ENCODE data around the gene POU2F1.
"Not testable (repeated sequence)": the region's sequence is repeated elsewhere in the genome, so short reads cannot be mapped to it uniquely, and the experiment has no call there.

The POU2F1 gene

DNA sequence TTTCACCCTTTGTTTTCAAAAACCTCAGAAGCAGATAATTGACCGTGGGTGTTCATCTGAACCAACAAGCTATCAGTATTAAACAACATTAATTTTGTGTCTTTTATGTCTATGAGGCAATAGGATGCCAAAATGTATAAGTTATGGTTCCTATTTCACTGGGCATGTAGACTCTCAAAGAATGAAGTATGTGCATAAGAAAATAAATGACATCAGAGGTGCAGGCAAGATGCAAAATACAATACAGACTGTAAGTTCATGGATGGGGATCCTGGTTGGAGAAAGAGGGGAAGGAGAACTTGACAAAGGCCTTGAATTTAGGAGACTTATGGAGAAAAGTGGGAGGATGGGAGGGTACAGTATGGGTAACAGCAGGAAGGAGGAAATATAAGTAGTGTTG is 23.4 kb upstream of the POU2F1 start:
- TF ChIP-seq, protein P1, sequence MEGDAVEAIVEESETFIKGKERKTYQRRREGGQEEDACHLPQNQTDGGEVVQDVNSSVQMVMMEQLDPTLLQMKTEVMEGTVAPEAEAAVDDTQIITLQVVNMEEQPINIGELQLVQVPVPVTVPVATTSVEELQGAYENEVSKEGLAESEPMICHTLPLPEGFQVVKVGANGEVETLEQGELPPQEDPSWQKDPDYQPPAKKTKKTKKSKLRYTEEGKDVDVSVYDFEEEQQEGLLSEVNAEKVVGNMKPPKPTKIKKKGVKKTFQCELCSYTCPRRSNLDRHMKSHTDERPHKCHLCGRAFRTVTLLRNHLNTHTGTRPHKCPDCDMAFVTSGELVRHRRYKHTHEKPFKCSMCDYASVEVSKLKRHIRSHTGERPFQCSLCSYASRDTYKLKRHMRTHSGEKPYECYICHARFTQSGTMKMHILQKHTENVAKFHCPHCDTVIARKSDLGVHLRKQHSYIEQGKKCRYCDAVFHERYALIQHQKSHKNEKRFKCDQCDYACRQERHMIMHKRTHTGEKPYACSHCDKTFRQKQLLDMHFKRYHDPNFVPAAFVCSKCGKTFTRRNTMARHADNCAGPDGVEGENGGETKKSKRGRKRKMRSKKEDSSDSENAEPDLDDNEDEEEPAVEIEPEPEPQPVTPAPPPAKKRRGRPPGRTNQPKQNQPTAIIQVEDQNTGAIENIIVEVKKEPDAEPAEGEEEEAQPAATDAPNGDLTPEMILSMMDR (conservative IDR thresholded peaks at IDR 0.05): no peak
- H3K27ac ChIP-seq: no peak overlapping the region

GRCh38 chr1:167197692-167198091 is 23.0 kb upstream of the POU2F1 start:
- peak overlapping the region; percentile 59 for H3K27ac ChIP-seq
- TF ChIP-seq, protein P1 (conservative IDR thresholded peaks at IDR 0.05): no peak

DNA sequence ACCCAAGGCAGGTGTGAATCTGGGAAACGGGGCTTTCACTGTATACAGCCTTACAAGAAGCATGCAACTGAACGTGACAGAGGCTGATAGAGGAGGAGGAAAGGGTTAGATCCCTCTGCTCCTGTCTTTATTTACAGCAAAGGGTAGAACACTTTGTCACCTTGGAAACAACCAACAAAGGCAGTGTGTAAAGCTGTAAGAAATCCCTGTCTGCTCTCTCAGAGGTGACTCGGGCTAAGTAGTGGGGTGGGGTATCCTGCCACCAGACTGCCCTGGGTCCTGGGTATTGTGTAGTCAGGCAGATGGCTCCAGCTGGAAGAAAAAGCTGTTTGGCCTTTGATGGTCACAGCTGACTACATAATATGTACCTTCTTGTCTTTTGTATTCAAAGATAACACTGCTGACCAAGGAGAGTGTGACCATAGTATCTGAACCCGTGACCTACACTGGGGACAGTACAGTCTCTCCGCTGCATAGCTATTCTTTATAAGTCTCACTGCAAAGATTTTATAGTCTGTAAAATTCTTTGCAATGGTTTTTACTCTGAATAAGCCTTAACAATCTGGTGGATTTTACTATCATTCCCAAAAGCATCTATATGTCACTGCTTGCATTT is 22.1 kb upstream of the POU2F1 start:
- TF ChIP-seq, protein P1 (conservative IDR thresholded peaks at IDR 0.05): no peak
- peak overlapping the region; percentile 59 for H3K27ac ChIP-seq

DNA sequence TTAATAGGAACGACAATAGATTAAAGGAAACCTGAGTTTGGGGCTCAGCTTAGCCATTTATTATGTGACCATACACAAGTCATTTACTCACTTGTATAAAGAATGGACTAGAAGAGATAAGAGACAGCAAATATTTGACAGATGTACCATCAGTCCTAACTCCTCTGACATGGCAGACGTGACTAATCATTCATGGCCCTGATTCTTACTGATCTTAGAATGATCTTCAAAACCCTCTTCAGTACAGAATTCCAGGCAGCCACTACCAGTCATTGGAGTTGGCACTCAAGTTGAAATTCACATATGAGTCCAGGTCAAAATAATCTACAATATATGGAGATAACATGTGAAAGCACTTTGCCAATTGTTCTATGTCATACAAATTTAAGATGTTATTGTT is 21.0 kb upstream of the POU2F1 start:
- TF ChIP-seq, protein P1 (conservative IDR thresholded peaks at IDR 0.05): no peak
- no peak overlapping the region; the same call in 1 of the 2 replicates for H3K27ac ChIP-seq

DNA sequence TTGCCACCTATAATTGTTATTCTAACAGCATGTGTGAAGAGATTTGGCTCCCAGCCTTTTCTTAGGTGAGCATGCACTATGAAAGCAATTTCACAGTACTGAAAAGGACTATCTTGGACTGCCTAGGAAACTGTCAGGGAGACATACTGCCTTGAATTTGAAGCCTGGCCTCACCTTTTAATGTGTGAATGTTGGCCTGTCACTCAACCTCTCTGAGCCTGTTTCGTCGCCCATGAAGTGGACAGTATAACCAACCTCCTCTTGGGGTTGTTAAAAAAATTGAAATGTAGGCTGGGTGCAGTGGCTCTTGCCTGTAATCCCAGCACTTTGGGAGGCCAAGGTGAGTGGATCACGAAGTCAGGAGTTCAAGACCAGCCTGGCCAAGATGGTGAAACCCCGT is 20.4 kb upstream of the POU2F1 start:
- H3K27ac ChIP-seq: no peak overlapping the region
- TF ChIP-seq, protein P1 (conservative IDR thresholded peaks at IDR 0.05): no peak

GRCh38 chr1:167200749-167201148 is 19.9 kb upstream of the POU2F1 start:
- TF ChIP-seq, protein P1 (conservative IDR thresholded peaks at IDR 0.05): no peak
- no peak overlapping the region for H3K27ac ChIP-seq

GRCh38 chr1:167202049-167202448 is 18.6 kb upstream of the POU2F1 start:
- H3K27ac ChIP-seq: no peak overlapping the region
- TF ChIP-seq, protein P1 (conservative IDR thresholded peaks at IDR 0.05): no peak

GRCh38 chr1:167205306-167206050 is 15.2 kb upstream of the POU2F1 start:
- H3K27ac ChIP-seq: not testable (repeated sequence)

All from VCaP (cell line).